GM19193 (cell line): ENCODE data around the gene PDCD1.
A peak's percentile ranks its signal among the peaks of the same experiment; 100 is the strongest.

Experiments
- POLR2A ChIP-seq: IDR thresholded peaks from 4 replicates; pipeline ENCODE4 v1.6.1; 2011; ENCODE audit not compliant: insufficient read depth, insufficient read length; ENCODE audit errors: extremely low read depth

Gene PDCD1

GRCh38 chr2:241844066-241844728 is 14.5 kb downstream of the PDCD1 start:
- TF ChIP-seq POLR2A, result peak; percentile 51

- TF ChIP-seq POLR2A, result no peak
Measured at GRCh38 chr2:241843321-241844065, 15.2 kb downstream of the PDCD1 start.

GRCh38 chr2:241842620-241843211 is 16.0 kb downstream of the PDCD1 start:
- TF ChIP-seq POLR2A, result peak; percentile 17

GRCh38 chr2:241842067-241842415 is 16.7 kb downstream of the PDCD1 start:
- TF ChIP-seq POLR2A, result no peak

GRCh38 chr2:241841181-241842066 is 17.3 kb downstream of the PDCD1 start:
- TF ChIP-seq POLR2A, result no peak

- no peak for TF ChIP-seq POLR2A
Measured at GRCh38 chr2:241837197-241837965, 21.3 kb downstream of the PDCD1 start.

- TF ChIP-seq POLR2A, result no peak
Measured at GRCh38 chr2:241836292-241836691, 22.4 kb downstream of the PDCD1 start.

- no peak for TF ChIP-seq POLR2A
Measured at GRCh38 chr2:241835611-241836010, 23.1 kb downstream of the PDCD1 start.

- no peak for TF ChIP-seq POLR2A
Measured at GRCh38 chr2:241834527-241835210, 24.0 kb downstream of the PDCD1 start.

GRCh38 chr2:241833101-241833663 is 25.5 kb downstream of the PDCD1 start:
- TF ChIP-seq POLR2A, result no peak

- TF ChIP-seq POLR2A, result no peak
Measured at GRCh38 chr2:241827394-241827793, 31.3 kb downstream of the PDCD1 start.

GRCh38 chr2:241822264-241822623 is 36.5 kb downstream of the PDCD1 start:
- no peak for TF ChIP-seq POLR2A

GRCh38 chr2:241821460-241822263 is 37.0 kb downstream of the PDCD1 start:
- TF ChIP-seq POLR2A, result no peak
